Measurements from ENCODE around the gene SORCS2. TPM values are rescaled to one million over a fixed set of nuclear protein-coding genes. Genes with fewer than 3 reads are reported as not detected.

The SORCS2 gene
- total and polyA plus RNA-seq, 2 experiments from 2014 or later: 0.38 to 1.4 TPM

DNA sequence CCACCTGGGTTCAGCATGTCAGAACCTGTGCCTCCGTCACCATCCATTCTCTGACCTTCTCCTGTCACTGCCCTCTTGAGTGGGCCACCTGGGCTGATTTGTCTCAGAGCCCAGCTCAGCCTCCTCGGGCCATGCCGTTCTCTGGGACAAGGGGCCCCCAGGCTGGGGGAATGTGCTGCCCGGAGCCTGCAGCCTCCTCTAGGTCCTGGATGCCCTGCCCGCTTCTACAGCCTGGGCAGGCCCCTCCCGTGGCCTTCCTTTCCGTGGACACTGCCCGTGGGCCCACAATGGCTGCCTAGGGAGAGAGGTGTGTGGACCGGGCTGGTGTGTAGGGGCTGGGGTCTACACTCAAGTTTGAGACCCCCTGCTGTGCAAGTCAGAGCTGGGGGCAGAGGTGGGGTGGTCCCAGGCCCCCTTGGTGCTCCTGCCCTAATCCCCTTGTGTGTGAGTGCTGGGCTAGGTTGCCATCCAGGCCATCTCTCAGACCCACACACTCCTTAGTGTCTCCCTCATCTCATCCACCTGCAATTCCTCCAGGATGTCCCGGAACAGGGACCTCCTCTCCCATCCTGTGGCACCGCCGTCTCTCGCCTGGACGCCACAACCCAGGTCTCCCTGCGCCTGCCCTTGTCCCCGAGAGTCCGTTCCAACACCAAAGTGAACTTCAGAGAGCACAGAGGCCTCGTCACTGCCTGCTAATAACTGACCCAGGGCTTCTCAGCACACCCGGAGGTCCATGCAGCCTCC is 230.0 kb downstream of the SORCS2 start:
- Histone ChIP-seq H3F3A (ENCODE audit: insufficient read depth) (no peaks in the 10 kb centered on the region), H3K9me2 (ENCODE audit: insufficient read depth) (no peaks in the 10 kb centered on the region), H4K20me1 (ENCODE audit: insufficient read depth) (no peaks in the 10 kb centered on the region), H3K9ac (no peak overlapping the region), H3K27me3 (replicated peaks; ENCODE audit: insufficient read depth) (peaks cover 3% of the 10 kb centered on the region; the same call in 1 of the 2 replicates), H3K4me1 (ENCODE audit: insufficient read depth) (no peaks in the 10 kb centered on the region), H3K9me3 (ENCODE audit: low read depth) (no peaks in the 10 kb centered on the region), H3K4me2 (ENCODE audit: unreplicated experiment) (no peak overlapping the region), H3K4me3 (no peak overlapping the region), H3K27ac (no peak overlapping the region), H2AFZ (no peak overlapping the region), H3K79me2 (ENCODE audit: insufficient read depth) (no peaks in the 10 kb centered on the region), H3K36me3 (ENCODE audit: low read depth) (no peaks in the 10 kb centered on the region)
- TF ChIP-seq EZH2 (IDR thresholded peaks at IDR 0.05; ENCODE audit: insufficient read depth, poor library complexity, severe bottlenecking): no peak
- TF ChIP-seq EZH2phosphoT487 (IDR thresholded peaks at IDR 0.05; ENCODE audit: insufficient read depth, low read depth): no peak
- DNase-seq: no peak
- 72 to 79% methylated on average over 18 to 19 of the region's 19 CpGs for WGBS, 2 experiments (ENCODE audit: low coverage in 1 of 2, low lambda C conversion rate in 2 of 2, missing lambda C conversion rate in 2 of 2)
- in situ Hi-C loops (cut with MboI): no loop called here

- DNase-seq: no peak
- Histone ChIP-seq H3F3A (ENCODE audit: insufficient read depth) (no peaks in the 10 kb centered on the region), H3K79me2 (ENCODE audit: insufficient read depth) (no peaks in the 10 kb centered on the region), H2AFZ (no peak overlapping the region), H3K36me3 (ENCODE audit: low read depth) (no peaks in the 10 kb centered on the region), H3K9me3 (ENCODE audit: low read depth) (no peaks in the 10 kb centered on the region), H3K27ac (no peak overlapping the region), H3K4me3 (no peak overlapping the region), H3K9me2 (ENCODE audit: insufficient read depth) (no peaks in the 10 kb centered on the region), H4K20me1 (ENCODE audit: insufficient read depth) (no peaks in the 10 kb centered on the region), H3K4me1 (ENCODE audit: insufficient read depth) (no peaks in the 10 kb centered on the region), H3K9ac (no peak overlapping the region), H3K4me2 (ENCODE audit: unreplicated experiment) (no peak overlapping the region), H3K27me3 (replicated peaks; ENCODE audit: insufficient read depth) (peaks cover 3% of the 10 kb centered on the region; the same call in 1 of the 2 replicates)
- WGBS, 2 experiments (ENCODE audit: low coverage in 1 of 2, low lambda C conversion rate in 2 of 2, missing lambda C conversion rate in 2 of 2): 76 to 78% methylated on average over 5 to 9 of the region's 9 CpGs
- in situ Hi-C loops (cut with MboI): no loop called here
- TF ChIP-seq EZH2 (IDR thresholded peaks at IDR 0.05; ENCODE audit: insufficient read depth, poor library complexity, severe bottlenecking): no peak
- TF ChIP-seq EZH2phosphoT487 (IDR thresholded peaks at IDR 0.05; ENCODE audit: insufficient read depth, low read depth): no peak
These were observed 230.5 kb downstream of the SORCS2 start for GRCh38 chr4:7422898-7423180.

DNA sequence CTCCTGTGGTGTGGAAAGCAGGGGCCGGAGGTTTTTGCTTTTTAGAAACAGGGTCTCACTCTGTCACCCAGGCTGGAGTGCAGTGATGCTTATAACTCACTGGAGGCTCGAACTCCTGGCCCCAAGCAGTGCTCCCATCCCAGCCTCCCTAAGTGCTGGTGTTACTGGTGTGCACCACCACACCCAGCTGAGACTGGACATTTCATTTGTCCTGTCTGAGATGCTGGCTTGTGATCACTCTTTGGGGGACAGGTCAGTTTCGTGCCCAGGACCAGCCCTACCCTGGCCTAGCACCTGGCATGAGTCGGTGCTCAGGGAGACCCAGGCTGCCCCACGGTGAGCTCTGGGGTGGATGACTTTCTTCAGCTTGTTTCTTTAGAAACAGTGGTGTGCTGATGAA is 231.1 kb downstream of the SORCS2 start:
- no peak for DNase-seq
- H3K4me2 ChIP-seq (ENCODE audit: unreplicated experiment): no peak overlapping the region
- H3K4me3 ChIP-seq: no peak overlapping the region
- no peaks in the 10 kb centered on the region for H3K4me1 ChIP-seq (ENCODE audit: insufficient read depth)
- H3K9me2 ChIP-seq (ENCODE audit: insufficient read depth): no peaks in the 10 kb centered on the region
- H3K9me3 ChIP-seq (ENCODE audit: low read depth): no peaks in the 10 kb centered on the region
- TF ChIP-seq EZH2phosphoT487 (IDR thresholded peaks at IDR 0.05; ENCODE audit: insufficient read depth, low read depth) (no peak), EZH2 (IDR thresholded peaks at IDR 0.05; ENCODE audit: insufficient read depth, poor library complexity, severe bottlenecking) (no peak)
- in situ Hi-C loops (cut with MboI): no loop called here
- H3K27me3 ChIP-seq (replicated peaks; ENCODE audit: insufficient read depth): peaks cover 3% of the 10 kb centered on the region; the same call in 1 of the 2 replicates
- WGBS, 2 experiments (ENCODE audit: low coverage in 1 of 2, low lambda C conversion rate in 2 of 2, missing lambda C conversion rate in 2 of 2): 22 to 28% methylated on average over 5 of the region's 5 CpGs
- no peak overlapping the region for H3K27ac ChIP-seq
- H3K36me3 ChIP-seq (ENCODE audit: low read depth): no peaks in the 10 kb centered on the region
- no peaks in the 10 kb centered on the region for H3K79me2 ChIP-seq (ENCODE audit: insufficient read depth)
- H2AFZ ChIP-seq: no peak overlapping the region
- H3F3A ChIP-seq (ENCODE audit: insufficient read depth): no peaks in the 10 kb centered on the region
- H4K20me1 ChIP-seq (ENCODE audit: insufficient read depth): no peaks in the 10 kb centered on the region
- H3K9ac ChIP-seq: no peak overlapping the region

- no peak overlapping the region for H3K4me3 ChIP-seq
- WGBS, 2 experiments (ENCODE audit: low coverage in 1 of 2, low lambda C conversion rate in 2 of 2, missing lambda C conversion rate in 2 of 2): 14 to 19% methylated on average over 17 of the region's 17 CpGs
These were observed 231.6 kb downstream of the SORCS2 start for GRCh38 chr4:7423801-7424552.

More at GRCh38 chr4:7423801-7424552, 231.6 kb downstream of the SORCS2 start:
- Histone ChIP-seq H3K4me2 (ENCODE audit: unreplicated experiment) (no peak overlapping the region), H3K9me2 (ENCODE audit: insufficient read depth) (no peaks in the 10 kb centered on the region), H3K9me3 (ENCODE audit: low read depth) (no peaks in the 10 kb centered on the region), H3K27ac (no peak overlapping the region), H3K36me3 (ENCODE audit: low read depth) (no peaks in the 10 kb centered on the region), H2AFZ (no peak overlapping the region), H3K27me3 (replicated peaks; ENCODE audit: insufficient read depth) (peaks cover 3% of the 10 kb centered on the region; the same call in 1 of the 2 replicates), H4K20me1 (ENCODE audit: insufficient read depth) (no peaks in the 10 kb centered on the region), H3K4me1 (ENCODE audit: insufficient read depth) (no peaks in the 10 kb centered on the region), H3K9ac (no peak overlapping the region), H3K79me2 (ENCODE audit: insufficient read depth) (no peaks in the 10 kb centered on the region), H3F3A (ENCODE audit: insufficient read depth) (no peaks in the 10 kb centered on the region)
- in situ Hi-C loops (cut with MboI): no loop called here
- DNase-seq: peak; percentile 44
- TF ChIP-seq EZH2 (IDR thresholded peaks at IDR 0.05; ENCODE audit: insufficient read depth, poor library complexity, severe bottlenecking) (no peak), EZH2phosphoT487 (IDR thresholded peaks at IDR 0.05; ENCODE audit: insufficient read depth, low read depth) (no peak)

All from GM23248 (cell line).